MM.1S (cell line): ENCODE data around the gene SORBS2.

Experiments used
- CTCF ChIP-seq: fragments of 300-600 bp; sonication (generic); IDR thresholded peaks from 2 replicates; pipeline ENCODE4 v1.5.1; 2016; ENCODE audit warnings: antibody characterized with exemption, low read length, mixed read lengths
- EZH2 ChIP-seq: fragments of 300-600 bp; sonication (generic); optimal IDR thresholded peaks from 2 replicates; pipeline ENCODE3; 2017; ENCODE audit warnings: low read depth, mild to moderate bottlenecking, antibody characterized with exemption, low read length, mixed read lengths

GRCh38 chr4:185745891-185746290, 66.1 kb downstream of the SORBS2 start:
- TF ChIP-seq CTCF, result no peak
- TF ChIP-seq EZH2, result no peak
